Middle frontal gyrus (tissue), 1 donor: ENCODE data around the gene ACAD11.

Experiments used
- DNase-seq: peaks from one replicate; pipeline ENCODE4 v3.0.0-alpha.2; 2015; ENCODE audit warnings: low spot score; ENCODE audit errors: extremely low spot score

The ACAD11 gene

DNA sequence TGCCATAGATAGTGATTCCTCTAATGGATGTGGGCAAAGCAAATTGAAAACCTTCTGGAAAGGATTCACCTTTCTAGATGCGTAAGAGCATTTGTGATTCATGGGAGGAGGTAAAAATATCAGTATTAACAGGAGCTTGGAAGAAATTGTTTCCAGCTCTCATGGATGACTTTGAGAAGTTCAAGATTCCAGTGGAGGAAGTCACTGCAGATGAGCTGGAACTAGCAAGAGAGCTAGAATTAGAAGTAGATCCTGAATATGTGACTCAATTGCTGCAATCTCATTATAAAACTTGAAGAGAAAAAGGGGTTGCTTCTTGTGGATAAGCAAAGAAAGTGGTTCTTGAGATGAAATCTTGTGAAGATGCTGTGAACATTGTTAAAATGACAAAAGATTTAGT lies 150.5 kb downstream of the ACAD11 start:
- no peak for DNase-seq
